HG02623 (cell line): ENCODE measurements around the gene SMIM3.
"Not testable (repeated sequence)": the region's sequence is repeated elsewhere in the genome, so short reads cannot be mapped to it uniquely, and the experiment has no call there.

Experiments used
- ATAC-seq: cut with Tn5 transposase; IDR thresholded peaks from one replicate; pipeline ENCODE4 v1.9.1; 2021; ENCODE audit warnings: moderate library complexity; ENCODE audit not compliant: unreplicated experiment

SMIM3 gene, protein sequence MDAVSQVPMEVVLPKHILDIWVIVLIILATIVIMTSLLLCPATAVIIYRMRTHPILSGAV

DNA sequence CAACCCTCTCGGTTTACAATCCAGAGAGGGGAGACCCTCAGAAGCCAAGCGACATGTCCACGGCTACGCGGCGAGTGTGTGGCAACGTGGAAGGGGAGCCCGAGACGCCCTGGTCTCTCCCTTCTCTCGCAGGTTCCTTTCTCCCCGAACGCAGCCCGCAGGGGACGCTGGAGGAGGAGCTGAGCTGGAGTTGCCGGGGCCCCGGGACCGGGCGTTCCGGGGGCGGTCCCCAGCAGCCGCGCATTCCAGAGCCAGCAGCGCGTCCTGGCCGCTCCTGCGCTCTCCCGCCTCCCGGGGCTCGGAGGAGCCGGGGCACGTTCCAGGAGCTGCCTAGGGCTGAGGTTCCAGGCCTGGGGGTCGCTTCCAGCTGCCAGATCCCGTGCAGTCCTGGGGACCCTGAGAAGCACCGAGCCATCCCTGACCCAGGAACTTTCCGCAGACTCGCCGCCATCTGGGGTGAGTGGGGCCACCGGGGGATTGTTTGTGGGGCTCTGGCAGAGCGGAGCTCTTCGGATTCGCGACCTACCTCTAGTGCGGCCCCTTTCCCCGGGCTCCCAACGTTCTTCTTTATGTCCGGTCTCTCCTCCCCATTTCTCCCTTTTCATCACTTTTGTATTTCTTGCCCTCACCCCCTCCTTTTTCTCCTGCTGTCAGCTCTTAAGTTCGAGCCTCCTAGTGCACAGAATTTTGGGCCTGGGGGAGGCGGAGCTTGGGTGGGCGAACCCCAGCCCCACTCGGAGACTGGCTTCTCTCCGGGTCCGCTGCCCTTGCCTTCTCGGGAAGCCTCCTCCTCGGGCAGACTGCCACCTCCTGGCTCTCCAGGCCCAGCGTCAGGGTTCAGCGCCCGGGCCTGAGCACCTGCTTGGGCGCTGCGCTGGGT is at the start of gene SMIM3:
Gene SMIM3, plus strand, starts transcription at position 241 of the 880 bp plus-strand sequence. CDS start 16,684 bp downstream, outside the sequence.
- ATAC-seq = peak; percentile 23

DNA sequence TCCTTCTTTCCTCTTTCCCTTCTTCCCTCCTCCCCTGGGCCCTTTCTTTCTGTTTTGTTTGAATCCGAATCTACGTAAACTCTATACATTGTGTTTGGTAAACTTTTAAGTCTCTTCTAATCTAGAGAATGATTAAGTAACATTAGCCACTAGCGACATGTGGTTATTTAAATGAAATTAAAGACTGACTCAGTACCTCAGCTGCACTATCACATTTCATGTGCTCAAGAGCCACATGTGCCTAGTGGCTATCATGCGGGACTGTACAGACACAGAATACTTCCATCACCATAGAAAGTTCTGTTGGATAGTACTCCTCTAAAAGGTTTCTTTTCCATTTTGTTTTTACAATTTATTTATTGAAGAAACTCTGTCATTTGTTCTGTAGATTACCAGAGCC is 48.7 kb upstream of the SMIM3 start:
- ATAC-seq = no peak

DNA sequence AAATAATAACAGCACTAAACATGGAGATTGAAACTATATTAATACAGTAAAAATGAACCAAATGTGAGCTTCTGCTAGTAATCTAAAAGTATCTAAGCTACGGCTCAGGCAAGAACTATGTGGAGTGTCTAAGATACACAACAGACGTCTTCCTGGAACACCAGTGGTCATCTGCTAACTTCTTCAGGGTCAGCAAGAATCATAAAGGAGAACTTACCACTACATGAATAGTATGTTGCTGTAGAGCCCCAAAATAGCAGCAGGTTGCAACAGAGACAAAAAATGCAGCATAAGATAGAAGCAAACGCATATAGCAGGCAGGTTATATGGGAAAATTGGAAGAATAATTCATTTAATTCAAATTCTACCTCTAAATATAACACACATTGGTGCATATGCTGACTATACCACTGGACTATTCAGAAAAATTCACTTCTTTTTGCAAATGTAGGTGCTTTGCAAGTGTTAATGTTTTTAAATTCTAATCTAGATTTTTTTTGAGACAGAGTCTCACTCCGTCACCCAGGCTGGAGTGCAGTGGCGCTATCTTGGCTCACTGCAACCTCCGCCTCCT is 46.8 kb upstream of the SMIM3 start:
- ATAC-seq = no peak

DNA sequence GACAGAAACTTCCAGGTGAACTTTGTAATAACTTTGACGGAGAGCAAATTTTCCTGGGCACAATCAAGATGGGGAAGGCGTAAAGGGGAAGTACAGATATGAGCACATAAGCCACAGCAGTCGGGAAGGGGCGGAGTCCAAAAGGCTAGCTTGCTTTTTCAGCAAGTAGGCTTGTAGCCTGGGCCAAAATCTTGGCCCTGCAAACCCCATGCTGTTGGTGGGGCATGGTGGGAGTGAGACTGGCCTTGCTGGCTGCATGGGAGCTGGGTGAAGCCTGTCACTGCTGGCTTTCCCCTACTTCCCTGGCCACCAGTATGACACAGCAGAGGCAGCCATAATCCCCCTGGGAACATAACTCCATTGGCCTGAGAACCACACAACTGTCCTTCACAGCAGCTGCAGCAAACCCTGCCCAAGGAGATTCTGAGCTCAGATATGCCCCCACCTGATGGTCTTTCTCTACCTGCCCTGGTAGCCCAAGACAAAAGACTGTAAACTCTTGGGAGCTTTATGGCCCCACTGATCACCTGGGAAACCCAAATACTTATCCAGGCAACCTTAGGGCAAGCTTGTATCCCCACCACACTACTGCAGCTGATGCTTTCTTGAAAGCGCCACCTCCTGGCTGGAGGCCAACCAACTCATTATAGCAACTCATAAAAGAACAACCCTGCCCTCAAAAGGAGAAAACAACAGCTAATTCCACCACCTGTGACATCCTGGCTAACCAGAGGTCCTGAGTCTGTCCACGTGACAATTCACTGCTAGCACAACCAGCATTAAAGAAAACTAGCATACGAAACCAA is 43.8 kb upstream of the SMIM3 start:
- no peak for ATAC-seq

DNA sequence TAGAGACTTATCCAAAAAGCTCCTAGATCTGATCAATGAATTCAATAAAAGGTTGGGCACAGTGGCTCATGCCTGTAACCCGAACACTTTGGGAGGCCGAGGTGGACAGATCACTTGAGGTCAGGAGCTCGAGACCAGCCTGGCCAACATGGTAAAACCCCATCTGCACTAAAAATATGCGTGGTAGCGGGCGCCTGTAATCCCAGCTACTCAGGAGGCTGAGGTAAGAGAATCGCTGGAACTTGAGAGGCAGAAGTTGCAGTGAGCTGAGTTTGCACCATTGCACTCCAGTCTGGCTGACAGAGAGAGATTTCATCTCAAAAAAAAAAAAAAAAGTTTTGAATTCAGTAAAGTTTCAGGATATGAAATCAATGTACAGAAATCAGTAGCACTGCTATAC is 39.7 kb upstream of the SMIM3 start:
- ATAC-seq = no peak

DNA sequence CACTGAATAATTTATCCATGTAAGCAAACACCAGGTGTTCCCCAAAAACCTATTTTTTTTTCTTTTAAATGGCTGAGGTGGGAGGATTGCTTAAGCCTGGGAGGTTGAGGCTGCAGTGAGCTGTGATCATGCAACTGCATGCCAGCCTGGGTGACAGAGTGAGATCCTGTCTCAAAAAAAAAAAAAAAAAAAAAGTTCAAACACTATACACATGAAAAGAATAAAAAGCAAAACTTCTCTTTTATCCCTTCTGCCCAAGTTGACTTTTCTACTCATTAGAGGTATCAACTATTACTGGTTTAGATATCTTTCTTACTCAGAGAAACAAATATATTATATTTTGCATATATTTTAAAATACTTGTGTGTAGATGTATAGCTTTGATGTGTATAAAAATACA is 37.6 kb upstream of the SMIM3 start:
- ATAC-seq = no peak

DNA sequence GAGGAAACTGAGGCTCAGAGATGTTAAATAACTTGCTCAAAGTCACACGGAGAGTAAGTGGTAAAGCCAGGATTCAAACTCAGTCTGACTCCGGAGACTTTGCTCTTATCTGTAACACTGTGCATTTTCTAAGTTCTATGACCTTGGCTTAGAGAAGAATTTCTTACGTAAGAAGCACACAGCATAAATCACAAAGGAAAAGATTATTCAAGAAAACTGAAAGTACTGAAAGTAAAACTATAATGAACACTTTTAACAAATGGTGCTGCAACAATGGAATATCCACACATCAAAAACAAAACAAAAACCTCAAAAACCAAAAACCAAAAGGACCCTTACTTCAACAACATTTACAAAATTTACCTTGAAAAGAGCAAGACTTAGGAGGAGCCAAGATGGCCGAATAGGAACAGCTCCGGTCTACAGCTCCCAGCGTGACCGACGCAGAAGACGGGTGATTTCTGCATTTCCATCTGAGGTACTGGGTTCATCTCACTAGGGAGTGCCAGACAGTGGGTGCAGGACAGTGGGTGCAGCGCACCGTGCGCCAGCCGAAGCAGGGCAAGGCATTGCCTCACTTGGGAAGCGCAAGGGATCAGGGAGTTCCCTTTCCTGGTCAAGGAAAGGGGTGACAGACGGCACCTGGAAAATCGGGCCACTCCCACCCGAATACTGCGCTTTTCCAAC is 36.0 kb upstream of the SMIM3 start:
- not testable (repeated sequence) for ATAC-seq

DNA sequence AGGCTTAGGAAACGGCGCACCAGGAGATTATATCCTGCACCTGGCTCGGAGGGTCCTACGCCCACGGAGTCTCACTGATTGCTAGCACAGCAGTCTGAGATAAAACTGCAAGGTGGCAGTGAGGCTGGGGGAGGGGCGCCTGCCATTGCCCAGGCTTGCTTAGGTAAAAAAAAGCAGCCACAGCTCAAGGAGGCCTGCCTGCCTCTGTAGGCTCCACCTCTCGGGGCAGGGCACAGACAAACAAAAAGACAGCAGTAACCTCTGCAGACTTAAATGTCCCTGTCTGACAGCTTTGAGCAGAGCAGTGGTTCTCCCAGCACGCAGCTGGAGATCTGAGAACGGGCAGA is 35.4 kb upstream of the SMIM3 start:
- ATAC-seq = not testable (repeated sequence)

DNA sequence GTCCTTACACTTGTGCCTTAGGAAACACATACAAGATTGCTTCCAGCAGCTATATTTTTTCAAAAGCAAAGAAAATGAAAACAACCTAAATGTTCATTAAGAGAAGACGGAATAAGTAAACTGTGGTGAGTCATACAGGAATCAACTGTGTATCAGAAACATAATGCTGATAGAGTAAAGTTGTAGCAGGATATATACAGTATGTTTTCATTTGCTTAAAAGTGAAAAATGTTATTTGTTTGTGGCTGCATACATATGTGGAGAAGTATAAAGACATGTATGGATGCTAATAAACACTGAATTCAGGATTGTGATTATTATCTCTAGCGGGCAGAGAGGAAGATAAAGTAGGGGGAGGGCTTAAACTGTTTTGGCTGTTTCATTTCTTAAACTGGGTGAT is 28.1 kb upstream of the SMIM3 start:
- ATAC-seq = no peak

DNA sequence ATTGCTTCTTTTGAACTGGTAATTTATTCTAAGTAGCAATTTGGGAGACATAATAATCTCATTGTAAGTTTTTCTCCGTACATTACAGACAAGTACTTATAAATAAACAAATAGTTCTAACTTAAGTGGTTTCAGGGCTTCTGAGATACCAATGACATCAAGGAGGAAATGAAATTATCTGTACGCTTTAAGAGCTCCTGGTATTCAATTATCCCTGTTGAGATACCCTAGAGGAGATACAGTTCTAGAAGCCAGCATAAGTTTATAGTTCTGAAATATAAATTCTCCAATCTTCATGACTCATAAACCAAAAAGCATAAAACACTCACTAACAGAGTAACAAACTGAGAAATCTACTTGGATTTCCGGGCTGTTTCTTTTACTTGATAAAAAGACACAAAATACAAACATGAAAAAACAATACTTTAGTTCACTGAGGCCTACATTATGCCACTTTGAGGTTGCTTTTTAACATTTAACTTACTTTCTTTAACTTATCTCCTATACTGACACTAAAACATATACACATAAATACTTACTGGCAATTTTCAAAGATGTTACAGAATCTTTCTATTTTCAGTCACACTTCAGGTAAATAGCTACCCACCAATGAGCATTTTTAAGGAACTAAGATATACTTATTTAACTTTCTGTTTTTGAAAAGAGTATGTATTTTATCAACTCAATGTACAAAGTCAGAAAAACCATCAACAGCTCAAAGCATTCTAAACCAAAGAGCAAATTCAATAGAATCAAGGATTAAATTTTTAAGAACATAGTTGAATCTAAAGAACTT is 27.3 kb upstream of the SMIM3 start:
- no peak for ATAC-seq

DNA sequence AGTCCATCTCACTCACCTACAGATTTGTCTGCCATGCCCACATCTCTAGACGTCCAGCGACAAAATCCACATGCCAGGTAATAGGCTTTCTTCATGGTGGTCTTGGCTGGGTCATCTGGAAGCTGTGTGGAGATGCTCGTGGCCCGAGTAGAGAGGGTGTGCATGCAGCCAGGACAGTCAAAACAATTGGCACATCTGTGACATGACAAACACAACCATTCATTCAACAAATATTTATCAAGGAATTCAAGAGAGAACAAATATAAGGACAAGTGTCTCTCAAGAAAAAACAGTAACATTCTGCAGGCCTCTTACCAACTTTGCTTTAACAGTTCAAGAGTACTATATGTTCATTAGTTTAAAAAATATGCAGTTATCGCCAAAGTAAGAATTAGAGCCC is 25.1 kb upstream of the SMIM3 start:
- ATAC-seq = no peak

DNA sequence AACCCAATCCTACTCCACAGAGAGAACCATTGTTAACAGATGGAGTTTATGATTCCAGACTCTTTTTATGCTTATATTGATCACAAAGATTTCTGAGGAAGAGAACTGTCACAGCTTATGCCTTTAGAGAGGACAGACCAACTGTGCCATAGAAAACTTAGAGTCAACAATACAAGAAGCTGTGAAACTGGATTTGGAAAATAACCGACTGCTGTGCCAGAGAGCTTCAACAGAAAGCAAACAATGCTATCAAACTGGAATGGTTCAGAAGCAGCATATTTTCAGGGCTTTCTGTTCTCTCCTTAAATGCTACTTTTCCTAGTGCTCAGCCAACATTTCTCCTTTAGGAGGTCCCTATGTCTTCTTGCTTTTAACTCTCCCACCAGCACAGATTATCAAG is 24.7 kb upstream of the SMIM3 start:
- ATAC-seq = no peak

DNA sequence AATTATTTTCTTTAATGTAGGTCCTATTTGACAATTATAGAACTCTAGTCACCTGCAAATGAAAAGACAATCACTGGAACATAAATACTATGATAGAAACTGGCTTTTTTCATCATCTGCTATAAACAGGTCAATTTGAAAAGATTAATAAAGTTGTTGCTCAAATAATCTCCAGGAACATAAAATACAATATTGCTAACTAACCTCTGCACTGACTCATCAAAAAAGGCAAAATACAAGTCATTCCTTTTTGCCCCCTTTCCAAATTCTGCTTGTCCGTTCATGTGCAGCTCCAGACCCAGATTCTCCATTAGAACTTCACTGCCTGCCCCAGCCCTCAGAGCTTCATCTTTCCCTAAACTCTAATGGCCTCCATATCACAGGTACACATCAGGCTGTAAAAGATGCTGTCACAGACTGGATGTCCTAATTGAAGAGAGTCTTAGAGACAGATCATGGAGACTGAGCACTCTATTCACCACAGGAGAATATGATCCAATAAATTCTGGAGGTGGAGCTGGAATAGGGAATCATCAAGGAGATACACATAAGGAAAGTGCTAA is 21.4 kb upstream of the SMIM3 start:
- no peak for ATAC-seq

DNA sequence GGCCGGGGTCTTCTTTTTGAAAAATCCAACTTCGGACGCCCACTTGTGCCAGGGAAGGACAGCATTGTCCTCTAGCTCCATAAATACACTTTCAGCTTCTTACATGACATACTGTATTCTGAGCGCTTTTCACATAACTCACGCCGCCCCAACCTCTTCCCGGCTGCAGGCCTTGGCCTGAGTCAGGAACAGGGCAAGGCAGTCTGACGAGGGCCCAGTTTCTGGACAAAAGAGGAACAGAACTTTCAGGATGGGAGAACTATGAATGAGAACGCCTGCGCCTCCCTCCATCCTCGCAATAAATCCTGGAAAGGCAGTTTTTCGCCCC is 20.4 kb upstream of the SMIM3 start:
- ATAC-seq = peak; percentile 22

DNA sequence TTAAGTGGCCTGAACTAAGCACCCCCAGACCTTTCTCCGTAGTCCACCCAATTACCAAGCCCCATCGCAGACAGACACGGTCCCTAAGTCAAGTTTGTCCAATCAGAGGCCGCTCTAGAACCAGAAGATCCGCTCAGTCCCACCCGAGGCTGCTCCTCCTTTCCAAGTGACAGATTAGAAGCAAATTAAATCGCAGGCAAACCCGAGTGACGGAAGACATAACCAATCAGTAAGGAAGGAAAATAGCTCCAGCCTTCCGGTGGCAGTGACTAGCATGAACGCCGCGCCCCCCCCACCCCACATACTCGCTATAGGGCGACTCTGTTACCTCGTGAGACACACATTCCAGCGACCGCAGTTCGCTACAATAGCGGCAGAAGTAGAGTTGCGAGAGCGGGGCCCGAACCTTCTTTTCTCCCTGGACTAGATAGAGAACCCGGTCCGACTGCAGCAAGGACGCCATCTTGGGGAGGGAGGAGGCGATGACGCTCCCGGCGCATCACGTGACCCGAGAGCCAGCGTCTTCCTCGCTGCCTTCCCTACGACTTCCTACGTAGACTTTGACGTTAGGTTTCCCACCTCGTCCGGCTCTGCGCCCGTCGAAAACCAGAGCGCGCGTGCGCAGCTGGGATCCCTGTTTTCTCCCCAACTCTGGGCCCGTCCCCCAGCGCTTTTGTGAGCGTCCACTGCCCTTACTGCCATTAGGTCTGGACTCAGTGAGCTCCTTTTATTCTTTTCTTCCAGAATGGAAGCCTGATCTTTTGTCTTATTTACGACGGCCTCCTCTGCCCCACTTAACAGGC is 19.8 kb upstream of the SMIM3 start, which contains the start of gene DCTN4:
Gene DCTN4, minus strand, starts transcription at position 487 of the 803 bp plus-strand sequence. Its CDS starts 24 bp downstream, at position 463.
- ATAC-seq = peak; percentile 97

DNA sequence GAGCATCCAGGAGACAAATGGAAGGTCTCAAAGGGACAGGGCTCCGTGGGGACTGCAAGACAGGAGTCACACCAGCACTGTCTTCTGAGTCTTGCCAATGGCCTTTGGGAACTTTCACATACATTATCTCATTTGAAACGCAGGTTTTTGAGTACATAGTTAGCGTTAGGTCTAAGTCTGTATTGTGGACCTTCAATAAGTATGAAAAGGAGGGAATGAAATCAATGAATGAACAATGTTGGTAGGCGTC is 19.3 kb upstream of the SMIM3 start:
- ATAC-seq = no peak

DNA sequence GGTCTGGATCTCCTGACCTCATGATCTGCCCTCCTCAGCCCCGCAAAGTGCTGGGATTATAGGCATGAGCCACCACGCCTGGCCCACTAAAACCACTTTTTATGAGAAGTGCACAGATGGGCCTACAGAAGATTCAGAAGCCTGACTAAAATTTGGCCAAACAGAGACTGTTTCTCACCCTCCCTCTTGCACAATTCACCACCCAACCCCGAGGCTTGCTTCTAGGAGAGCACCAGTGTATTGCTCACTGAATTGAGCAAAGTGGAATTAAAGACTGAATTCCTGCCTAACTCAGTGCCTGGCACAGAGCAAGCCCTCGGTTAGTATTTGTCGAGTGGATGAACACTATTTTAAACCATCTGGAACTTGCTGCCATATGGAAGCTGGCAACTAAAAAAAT is 16.3 kb upstream of the SMIM3 start:
- no peak for ATAC-seq

DNA sequence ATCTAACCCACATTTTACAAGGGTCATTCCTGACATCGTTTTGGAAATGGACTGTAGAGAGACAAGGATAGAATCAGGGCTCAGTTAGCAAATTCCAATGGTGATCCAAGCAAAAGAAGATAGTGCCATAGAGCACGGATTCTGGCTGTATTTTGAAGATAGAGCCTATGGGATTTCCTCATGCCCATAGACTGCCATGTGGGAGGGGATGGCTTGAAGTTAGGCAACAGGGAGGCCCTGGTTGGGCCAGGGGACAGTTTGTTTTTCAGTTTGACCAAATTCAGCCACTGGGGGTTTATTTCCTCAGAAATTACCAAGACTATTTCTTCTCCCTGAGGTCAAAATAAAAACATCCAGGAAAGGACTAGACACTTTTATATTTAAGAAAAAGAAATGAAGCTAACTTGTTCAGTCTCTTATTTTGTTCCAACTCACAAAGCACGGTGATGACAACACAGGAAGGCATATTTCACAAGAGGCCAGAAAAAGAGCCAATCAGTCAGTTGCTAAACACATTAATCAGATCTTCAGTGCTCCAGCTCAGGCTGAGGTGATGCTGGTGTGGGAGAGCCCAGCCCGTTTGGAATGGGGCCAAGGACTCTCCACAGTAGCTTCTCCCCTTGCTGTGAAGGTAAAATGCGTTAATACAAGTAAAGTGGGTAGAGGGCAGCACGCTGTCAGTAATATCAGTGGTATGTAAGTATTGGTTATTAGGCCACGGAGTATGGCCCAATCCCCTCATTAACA is 15.4 kb upstream of the SMIM3 start:
- ATAC-seq = no peak

DNA sequence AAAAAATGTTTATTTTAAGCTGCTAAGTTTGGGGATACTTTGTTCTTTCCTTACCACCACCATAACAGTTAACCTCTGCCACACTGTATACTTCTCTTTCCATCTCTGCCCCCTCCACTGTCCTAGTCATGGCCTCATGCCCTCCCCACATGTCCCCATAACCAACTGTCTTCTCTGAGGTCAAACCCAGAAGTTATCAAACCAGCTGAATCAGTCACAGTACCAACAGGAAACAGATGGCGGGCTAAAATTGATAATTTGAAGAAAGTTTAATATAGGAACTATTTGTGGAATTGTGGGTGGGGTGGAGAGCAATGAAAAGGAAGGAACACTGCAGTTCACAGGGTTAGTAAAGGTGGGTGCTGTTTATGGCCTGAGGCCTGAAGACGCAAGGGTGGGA is 14.0 kb upstream of the SMIM3 start:
- ATAC-seq = no peak
